ENCODE data around the gene STIM1. TPM values are rescaled to one million over a fixed set of nuclear protein-coding genes. Genes with fewer than 3 reads are reported as not detected.

The STIM1 gene
- total RNA-seq, 2 donors from 2014 or later = 129 to 157 TPM

GRCh38 chr11:3834664-3835461 is 20.6 kb upstream of the STIM1 start:
- Mint-ChIP-seq H3K9me3 (no peaks in the 10 kb centered on the region), H3K4me1 (ENCODE audit: low read depth) (peaks cover 95% of the 10 kb centered on the region), H3K4me3 (peak overlapping the region; percentile 87 to 88), H3K27ac (peak overlapping the region; percentile 92), H3K36me3 (ENCODE audit: insufficient read depth in 2 of 2) (peaks cover 31 to 46% of the 10 kb centered on the region in 2 donors), H3K27me3 (ENCODE audit: low read depth) (no peaks in the 10 kb centered on the region)
- no peak for DNase-seq
- no peak for ATAC-seq (replicated peaks in 1 of 2)

- no peaks in the 10 kb centered on the region for H3K27me3 Mint-ChIP-seq (ENCODE audit: low read depth)
- H3K27ac Mint-ChIP-seq = peak overlapping the region; percentile 92
- no peak for DNase-seq
- peak overlapping the region; percentile 87 to 88 for H3K4me3 Mint-ChIP-seq
- peaks cover 87% of the 10 kb centered on the region for H3K4me1 Mint-ChIP-seq (ENCODE audit: low read depth)
- ATAC-seq (replicated peaks in 1 of 2) = no peak
- H3K9me3 Mint-ChIP-seq = no peaks in the 10 kb centered on the region
- peaks cover 31 to 47% of the 10 kb centered on the region in 2 donors for H3K36me3 Mint-ChIP-seq (ENCODE audit: insufficient read depth in 2 of 2)
These were observed 19.7 kb upstream of the STIM1 start for GRCh38 chr11:3835751-3836150.

GRCh38 chr11:3836903-3837302 is 18.6 kb upstream of the STIM1 start:
- DNase-seq (peak; percentile 48 to 49), ATAC-seq (replicated peaks in 1 of 2) (no peak)
- Mint-ChIP-seq H3K4me3 (peak overlapping the region; percentile 88 to 90), H3K9me3 (no peaks in the 10 kb centered on the region), H3K36me3 (ENCODE audit: insufficient read depth in 2 of 2) (peaks cover 27 to 41% of the 10 kb centered on the region in 2 donors), H3K27me3 (ENCODE audit: low read depth) (no peaks in the 10 kb centered on the region), H3K4me1 (ENCODE audit: low read depth) (peaks cover 80% of the 10 kb centered on the region), H3K27ac (peak overlapping the region; percentile 97)

- Mint-ChIP-seq H3K9me3 (no peaks in the 10 kb centered on the region), H3K4me1 (ENCODE audit: low read depth) (peaks cover 77% of the 10 kb centered on the region)
- DNase-seq = no peak
These were observed 17.7 kb upstream of the STIM1 start for GRCh38 chr11:3837793-3838192.

GRCh38 chr11:3838504-3838903 is 17.0 kb upstream of the STIM1 start:
- ATAC-seq (replicated peaks in 1 of 2) (no peak), DNase-seq (no peak)
- Mint-ChIP-seq H3K4me3 (peak overlapping the region; percentile 88 to 90), H3K27ac (peak overlapping the region; percentile 97), H3K36me3 (ENCODE audit: insufficient read depth in 2 of 2) (peaks cover 26 to 39% of the 10 kb centered on the region in 2 donors), H3K9me3 (no peaks in the 10 kb centered on the region), H3K4me1 (ENCODE audit: low read depth) (peaks cover 77% of the 10 kb centered on the region), H3K27me3 (ENCODE audit: low read depth) (no peaks in the 10 kb centered on the region)

More at GRCh38 chr11:3837793-3838192, 17.7 kb upstream of the STIM1 start:
- ATAC-seq (replicated peaks in 1 of 2) = no peak
- Mint-ChIP-seq H3K27me3 (ENCODE audit: low read depth) (no peaks in the 10 kb centered on the region), H3K36me3 (ENCODE audit: insufficient read depth in 2 of 2) (peaks cover 27 to 41% of the 10 kb centered on the region in 2 donors), H3K4me3 (peak overlapping the region; percentile 88 to 90), H3K27ac (peak overlapping the region; percentile 97)

GRCh38 chr11:3840004-3840869 is 15.2 kb upstream of the STIM1 start:
- Mint-ChIP-seq H3K27me3 (ENCODE audit: low read depth) (no peaks in the 10 kb centered on the region), H3K4me1 (ENCODE audit: low read depth) (peaks cover 76% of the 10 kb centered on the region), H3K27ac (peak overlapping the region; percentile 82), H3K9me3 (no peaks in the 10 kb centered on the region), H3K4me3 (peak overlapping the region; percentile 88 to 90), H3K36me3 (ENCODE audit: insufficient read depth in 2 of 2) (peaks cover 19 to 27% of the 10 kb centered on the region in 2 donors)
- ATAC-seq (replicated peaks in 1 of 2) = no peak
- peak; percentile 34 to 53 for DNase-seq

GRCh38 chr11:3840870-3841425 is 14.5 kb upstream of the STIM1 start, which contains the start of gene RHOG:
Gene RHOG (minus strand): TSS chr11:3840959. CDS start chr11:3828138, 12,821 bp downstream.
- ATAC-seq (replicated peaks in 1 of 2) (peak; percentile 86 to 89), DNase-seq (peak in 1 of 2 donors; percentile 81)
- Mint-ChIP-seq H3K4me3 (peak within 1 kb of the TSS; percentile 88 to 90), H3K4me1 (ENCODE audit: low read depth) (peaks cover 71% of the 10 kb centered on the region), H3K27me3 (ENCODE audit: low read depth) (no peaks in the 10 kb centered on the region), H3K9me3 (no peaks in the 10 kb centered on the region), H3K27ac (peak within 1 kb of the TSS; percentile 82), H3K36me3 (ENCODE audit: insufficient read depth in 2 of 2) (peaks cover 14 to 21% of the 10 kb centered on the region in 2 donors)

- peaks cover 63% of the 10 kb centered on the region for H3K4me1 Mint-ChIP-seq (ENCODE audit: low read depth)
- H3K9me3 Mint-ChIP-seq = no peaks in the 10 kb centered on the region
- peak overlapping the region; percentile 60 to 88 for H3K4me3 Mint-ChIP-seq
- peaks cover 14 to 21% of the 10 kb centered on the region in 2 donors for H3K36me3 Mint-ChIP-seq (ENCODE audit: insufficient read depth in 2 of 2)
- H3K27ac Mint-ChIP-seq = peak overlapping the region; percentile 79
- ATAC-seq (replicated peaks in 1 of 2) = no peak
- peak; percentile 94 to 98 for DNase-seq
- no peaks in the 10 kb centered on the region for H3K27me3 Mint-ChIP-seq (ENCODE audit: low read depth)
These were observed 13.8 kb upstream of the STIM1 start for GRCh38 chr11:3841426-3842350.

GRCh38 chr11:3843326-3843725 is 12.1 kb upstream of the STIM1 start:
- no peaks in the 10 kb centered on the region for H3K27me3 Mint-ChIP-seq (ENCODE audit: low read depth)
- H3K36me3 Mint-ChIP-seq (ENCODE audit: insufficient read depth in 2 of 2) = peaks cover 12 to 17% of the 10 kb centered on the region in 2 donors
- peaks cover 47% of the 10 kb centered on the region for H3K4me1 Mint-ChIP-seq (ENCODE audit: low read depth)
- peak overlapping the region; percentile 59 for H3K27ac Mint-ChIP-seq
- H3K9me3 Mint-ChIP-seq = no peaks in the 10 kb centered on the region
- no peak overlapping the region for H3K4me3 Mint-ChIP-seq
- ATAC-seq (replicated peaks in 1 of 2) (no peak), DNase-seq (no peak)

- DNase-seq (no peak), ATAC-seq (replicated peaks in 1 of 2) (no peak)
- peak overlapping the region in 1 of 2 donors; percentile 40 for H3K4me3 Mint-ChIP-seq
- no peak overlapping the region for H3K27ac Mint-ChIP-seq
- no peaks in the 10 kb centered on the region for H3K27me3 Mint-ChIP-seq (ENCODE audit: low read depth)
- peaks cover 47% of the 10 kb centered on the region for H3K4me1 Mint-ChIP-seq (ENCODE audit: low read depth)
- H3K36me3 Mint-ChIP-seq (ENCODE audit: insufficient read depth in 2 of 2) = peaks cover 0 to 2% of the 10 kb centered on the region in 2 donors
- H3K9me3 Mint-ChIP-seq = no peaks in the 10 kb centered on the region
These were observed 10.2 kb upstream of the STIM1 start for GRCh38 chr11:3845246-3845645.

- Mint-ChIP-seq H3K4me3 (no peak overlapping the region), H3K27me3 (ENCODE audit: low read depth) (no peaks in the 10 kb centered on the region), H3K4me1 (ENCODE audit: low read depth) (peaks cover 47% of the 10 kb centered on the region), H3K9me3 (no peaks in the 10 kb centered on the region), H3K36me3 (ENCODE audit: insufficient read depth in 2 of 2) (no peaks in the 10 kb centered on the region), H3K27ac (no peak overlapping the region)
- ATAC-seq (replicated peaks in 1 of 2) (no peak), DNase-seq (no peak)
These were observed 9.8 kb upstream of the STIM1 start for GRCh38 chr11:3845670-3846069.

- H3K27ac Mint-ChIP-seq = peak overlapping the region; percentile 72
These were observed 6.1 kb upstream of the STIM1 start for GRCh38 chr11:3849297-3849874.

More at GRCh38 chr11:3849297-3849874, 6.1 kb upstream of the STIM1 start:
- DNase-seq = peak; percentile 47 to 59
- H3K4me3 Mint-ChIP-seq = no peak overlapping the region
- H3K36me3 Mint-ChIP-seq (ENCODE audit: insufficient read depth in 2 of 2) = no peaks in the 10 kb centered on the region
- peaks cover 44% of the 10 kb centered on the region for H3K4me1 Mint-ChIP-seq (ENCODE audit: low read depth)
- ATAC-seq (replicated peaks in 1 of 2) = peak; percentile 51 to 55
- H3K9me3 Mint-ChIP-seq = no peaks in the 10 kb centered on the region
- H3K27me3 Mint-ChIP-seq (ENCODE audit: low read depth) = no peaks in the 10 kb centered on the region
